Esophagus muscularis mucosa (tissue), 4 donors: ENCODE data around the gene ARMC9. TPM values are rescaled to one million over a fixed set of nuclear protein-coding genes. Genes with fewer than 3 reads are reported as not detected.

Experiments used
- DNase-seq: peaks from one replicate; pipeline ENCODE4 v3.0.0-alpha.2; 2017; ENCODE audit errors: extremely low spot score
- H3K27ac ChIP-seq, 4 donors: fragments of 200-600 bp; sonication (generic); replicated peaks in 1 of 4; 1 replicate in 3 of 4; 2 replicates in 1 of 4; pipeline ENCODE4 v1.5.1; 2016 to 2019; ENCODE audit warnings: mild to moderate bottlenecking in 1 of 4
- H3K27me3 ChIP-seq, 4 donors: fragments of 200-600 bp; sonication (generic); one replicate each; pipeline versions ENCODE4 v1.5.1 to v1.6.0; 2016 to 2019
- H3K36me3 ChIP-seq, 4 donors: fragments of 200-600 bp; sonication (generic); one replicate each; pipeline ENCODE4 v1.5.1; 2016 to 2019
- H3K4me1 ChIP-seq, 4 donors: fragments of 200-600 bp; sonication (generic); one replicate each; pipeline ENCODE4 v1.5.1; 2016 to 2019
- H3K4me3 ChIP-seq, 4 donors: fragments of 200-600 bp; sonication (generic); 1 replicate in 2 of 4; 2 replicates in 2 of 4; pipeline ENCODE4 v1.5.1; 2016 to 2019; ENCODE audit warnings: mild to moderate bottlenecking in 4 of 4, moderate library complexity in 1 of 4
- H3K9me3 ChIP-seq, 4 donors: fragments of 200-600 bp; sonication (generic); 1 replicate in 3 of 4; 2 replicates in 1 of 4; pipeline ENCODE4 v1.5.1; 2016 to 2019
- CTCF ChIP-seq, 3 experiments: fragments of 200-600 bp in 2 of 3; fragments of 450-650 bp in 1 of 3; sonication (generic) in 2 of 3; IDR thresholded peaks; one replicate each; pipeline ENCODE4 v1.5.1; 2017 to 2019; ENCODE audit warnings: antibody characterized with exemption in 3 of 3, mild to moderate bottlenecking in 2 of 3, moderate library complexity in 1 of 3
- EP300 ChIP-seq: sonication (generic); formaldehyde crosslinking; IDR thresholded peaks from one replicate; pipeline ENCODE4 v1.6.1; 2017; ENCODE audit warnings: antibody characterized with exemption
- POLR2A ChIP-seq: fragments of 450-650 bp; IDR thresholded peaks from one replicate; pipeline ENCODE4 v1.6.1; 2017; ENCODE audit warnings: antibody characterized with exemption, moderate library complexity, mild to moderate bottlenecking, low read depth
- POLR2AphosphoS5 ChIP-seq, 2 donors: sonication (generic); formaldehyde crosslinking; IDR thresholded peaks; one replicate each; pipeline ENCODE4 v1.6.1; 2017; ENCODE audit warnings: antibody characterized with exemption in 2 of 2
- WGBS: methylation state at CpG from one replicate; pipeline ENCODE4 v1.1.5; 2018; 5-methylcytosine and 5-hydroxymethylcytosine counted together
- intact Hi-C: fragments of 100-400 bp; cut with DNase I; formaldehyde crosslinking; loops from one replicate; pipeline ENCODE4 v1.15.1; 2023
- total RNA-seq, 4 donors: library from RNA; depleted of rRNA; stranded (reverse); fragments of >200 nt; gene quantifications; one replicate each; pipeline versions ENCODE4 v1.1.0 to v1.2.1, GENCODE V29; 2016

ARMC9 gene
- total RNA-seq, 4 donors from 2014 or later: 119 to 262 (median 152) TPM

DNA sequence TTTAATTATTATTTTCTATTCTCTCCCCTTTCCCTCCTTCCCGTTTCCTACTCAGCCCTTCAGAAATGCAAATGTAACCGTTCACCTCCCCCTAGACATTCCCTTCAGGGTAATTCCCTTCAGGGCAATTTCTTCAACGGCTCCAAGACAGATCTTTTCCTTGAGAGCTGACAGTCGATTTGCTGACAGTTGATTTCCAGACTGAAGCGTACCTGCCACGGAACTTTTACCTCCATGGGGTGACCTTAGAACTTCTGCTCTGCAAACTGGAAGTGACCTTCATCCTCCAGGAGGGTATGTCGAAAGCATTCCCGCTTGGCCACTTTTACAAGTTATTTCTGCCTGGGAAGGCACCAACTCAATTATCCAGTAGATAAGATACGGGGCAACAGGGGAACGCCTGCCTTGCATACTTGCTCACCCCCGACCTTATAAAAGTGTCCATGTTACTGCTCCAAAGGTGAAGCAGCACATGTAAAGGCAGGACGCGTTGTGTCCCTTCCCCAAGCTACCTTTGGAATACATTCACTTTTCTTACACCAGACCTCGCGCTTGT is 215.6 kb downstream of the ARMC9 start:
- Histone ChIP-seq H3K27ac (no peak overlapping the region), H3K9me3 (peaks cover 0 to 5% (median 2%) of the 10 kb centered on the region in 4 donors), H3K4me3 (no peak overlapping the region), H3K36me3 (no peaks in the 10 kb centered on the region), H3K4me1 (peaks cover 10 to 17% (median 15%) of the 10 kb centered on the region in 4 donors), H3K27me3 (peaks cover 0 to 3% (median 0%) of the 10 kb centered on the region in 4 donors)
- 76% methylated on average over 15 of the region's 15 CpGs for WGBS
- TF ChIP-seq EP300: no peak
- no peak for TF ChIP-seq POLR2A
- TF ChIP-seq CTCF (IDR thresholded peaks at IDR 0.05): no peak
- TF ChIP-seq POLR2AphosphoS5 (IDR thresholded peaks at IDR 0.05): no peak
- intact Hi-C loops: loop anchor here (5.0 to 10.0 kb wide), 3 partner anchors 119 to 307 kb away; no protein-coding TSS in a partner anchor
- DNase-seq: no peak

- Histone ChIP-seq H3K36me3 (no peaks in the 10 kb centered on the region), H3K4me3 (no peak overlapping the region)
- intact Hi-C loops: loop anchor here (10.0 kb wide), 1 partner anchor 120 kb away; no protein-coding TSS in a partner anchor
Measured at GRCh38 chr2:231415029-231415428, 216.6 kb downstream of the ARMC9 start.

DNA sequence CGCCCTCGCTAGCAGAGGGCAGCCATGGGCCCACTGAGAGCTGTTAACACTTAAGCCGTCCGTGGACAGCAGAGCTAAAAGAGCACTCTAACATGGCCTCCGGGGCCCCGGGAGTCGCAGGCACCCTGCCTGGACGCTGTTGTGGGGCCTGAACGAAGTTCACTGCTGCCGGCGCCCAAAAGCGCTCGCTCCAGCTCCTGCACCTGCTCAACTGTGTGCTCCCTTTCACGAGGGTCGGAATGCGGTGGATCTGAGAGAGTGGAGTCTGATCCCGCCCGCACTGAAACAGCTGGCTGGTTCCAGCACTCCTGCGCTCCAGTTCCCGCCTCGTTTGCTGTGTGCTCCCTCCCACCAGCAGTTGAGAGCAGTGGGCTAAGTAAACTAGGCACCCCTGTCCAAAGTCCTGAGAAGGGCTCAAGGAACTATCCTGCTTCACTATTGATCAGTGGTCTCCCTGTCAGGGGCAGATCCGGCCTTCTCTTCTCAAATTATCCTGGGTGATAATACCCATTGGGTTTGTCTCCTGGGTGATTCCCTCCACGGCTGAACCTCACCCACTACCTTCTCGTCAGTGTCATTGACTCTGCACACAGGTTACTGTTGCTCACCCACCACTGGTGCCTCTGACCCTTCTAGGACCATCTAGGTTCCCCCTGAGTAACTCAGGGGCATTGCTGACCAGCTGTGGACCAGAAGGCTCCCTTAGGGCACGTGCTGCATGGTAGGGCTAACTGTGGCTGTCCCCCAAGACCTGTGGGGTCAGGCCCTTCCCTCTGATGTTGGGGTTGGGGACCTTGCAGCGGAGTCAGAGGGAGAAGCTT is 220.6 kb downstream of the ARMC9 start:
- H3K9me3 ChIP-seq: no peaks in the 10 kb centered on the region
- DNase-seq: no peak
- no peak overlapping the region for H3K4me3 ChIP-seq
- peaks cover 0 to 3% (median 0%) of the 10 kb centered on the region in 4 donors for H3K27me3 ChIP-seq
- 85% methylated on average over 23 of the region's 26 CpGs for WGBS
- no peaks in the 10 kb centered on the region for H3K36me3 ChIP-seq
- H3K27ac ChIP-seq: no peak overlapping the region
- TF ChIP-seq EP300: no peak
- TF ChIP-seq POLR2AphosphoS5 (IDR thresholded peaks at IDR 0.05): no peak
- TF ChIP-seq CTCF (IDR thresholded peaks at IDR 0.05): no peak
- no peak for TF ChIP-seq POLR2A
- intact Hi-C loops: loop anchor here (10.0 kb wide), 1 partner anchor 124 kb away; no protein-coding TSS in a partner anchor
- no peaks in the 10 kb centered on the region for H3K4me1 ChIP-seq

More at GRCh38 chr2:231415029-231415428, 216.6 kb downstream of the ARMC9 start:
- Histone ChIP-seq H3K4me1 (peaks cover 10 to 17% (median 15%) of the 10 kb centered on the region in 4 donors), H3K27ac (no peak overlapping the region), H3K9me3 (peaks cover 0 to 5% (median 2%) of the 10 kb centered on the region in 4 donors), H3K27me3 (peaks cover 0 to 3% (median 0%) of the 10 kb centered on the region in 4 donors)
- DNase-seq: no peak
- no peak for TF ChIP-seq EP300
- TF ChIP-seq POLR2AphosphoS5 (IDR thresholded peaks at IDR 0.05): no peak
- no peak for TF ChIP-seq CTCF (IDR thresholded peaks at IDR 0.05)
- no peak for TF ChIP-seq POLR2A

DNA sequence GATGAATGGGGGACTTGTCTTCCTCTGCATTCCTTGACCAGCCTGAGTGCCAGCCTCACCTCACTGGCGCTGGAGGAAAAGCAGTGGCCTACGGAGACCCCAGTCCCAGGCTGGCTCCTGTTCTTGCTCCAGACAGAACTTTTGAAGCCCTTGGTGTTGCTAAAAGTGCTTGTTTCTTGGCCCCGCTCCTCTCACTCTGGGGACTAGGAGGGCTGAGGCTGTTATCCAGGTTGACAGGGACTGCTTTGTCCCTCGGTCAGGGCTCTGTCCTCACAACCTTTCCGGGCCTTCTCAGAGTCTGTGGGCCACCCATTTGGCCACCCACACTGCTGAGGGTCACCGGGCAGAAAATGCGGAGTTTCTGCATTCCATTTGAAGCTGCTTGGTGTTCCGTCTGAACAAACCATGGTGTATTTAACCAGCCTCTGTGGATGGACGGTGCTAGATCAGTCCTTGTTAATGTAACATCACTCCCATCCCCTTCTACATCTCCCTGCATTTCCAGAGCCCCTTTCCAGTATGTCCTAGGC is 222.7 kb downstream of the ARMC9 start:
- no peak for DNase-seq
- 78% methylated on average over 6 of the region's 9 CpGs for WGBS
- intact Hi-C loops: no loop called here
- Histone ChIP-seq H3K27ac (no peak overlapping the region), H3K4me3 (no peak overlapping the region), H3K4me1 (no peaks in the 10 kb centered on the region), H3K27me3 (peaks cover 0 to 3% (median 0%) of the 10 kb centered on the region in 4 donors), H3K36me3 (no peaks in the 10 kb centered on the region), H3K9me3 (no peaks in the 10 kb centered on the region)
- TF ChIP-seq EP300: no peak
- TF ChIP-seq POLR2A: no peak
- no peak for TF ChIP-seq POLR2AphosphoS5 (IDR thresholded peaks at IDR 0.05)
- no peak for TF ChIP-seq CTCF (IDR thresholded peaks at IDR 0.05)
